Measurements from ENCODE around the gene GREB1. TPM values are rescaled to one million over a fixed set of nuclear protein-coding genes. Genes with fewer than 3 reads are reported as not detected.

The GREB1 gene
- polyA plus RNA-seq, 1 donor from 2014 or later: not detected

- Mint-ChIP-seq H3K4me3 (no peak overlapping the region), H3K27ac (no peak overlapping the region), H3K4me1 (peaks cover 0 to 11% (median 0%) of the 10 kb centered on the region in 3 donors), H3K36me3 (no peaks in the 10 kb centered on the region), H3K27me3 (peaks cover 22% of the 10 kb centered on the region), H3K9me3 (peaks cover 5 to 14% (median 6%) of the 10 kb centered on the region in 3 donors)
Observed at GRCh38 chr2:11503354-11503927, 30.4 kb upstream of the GREB1 start.

DNA sequence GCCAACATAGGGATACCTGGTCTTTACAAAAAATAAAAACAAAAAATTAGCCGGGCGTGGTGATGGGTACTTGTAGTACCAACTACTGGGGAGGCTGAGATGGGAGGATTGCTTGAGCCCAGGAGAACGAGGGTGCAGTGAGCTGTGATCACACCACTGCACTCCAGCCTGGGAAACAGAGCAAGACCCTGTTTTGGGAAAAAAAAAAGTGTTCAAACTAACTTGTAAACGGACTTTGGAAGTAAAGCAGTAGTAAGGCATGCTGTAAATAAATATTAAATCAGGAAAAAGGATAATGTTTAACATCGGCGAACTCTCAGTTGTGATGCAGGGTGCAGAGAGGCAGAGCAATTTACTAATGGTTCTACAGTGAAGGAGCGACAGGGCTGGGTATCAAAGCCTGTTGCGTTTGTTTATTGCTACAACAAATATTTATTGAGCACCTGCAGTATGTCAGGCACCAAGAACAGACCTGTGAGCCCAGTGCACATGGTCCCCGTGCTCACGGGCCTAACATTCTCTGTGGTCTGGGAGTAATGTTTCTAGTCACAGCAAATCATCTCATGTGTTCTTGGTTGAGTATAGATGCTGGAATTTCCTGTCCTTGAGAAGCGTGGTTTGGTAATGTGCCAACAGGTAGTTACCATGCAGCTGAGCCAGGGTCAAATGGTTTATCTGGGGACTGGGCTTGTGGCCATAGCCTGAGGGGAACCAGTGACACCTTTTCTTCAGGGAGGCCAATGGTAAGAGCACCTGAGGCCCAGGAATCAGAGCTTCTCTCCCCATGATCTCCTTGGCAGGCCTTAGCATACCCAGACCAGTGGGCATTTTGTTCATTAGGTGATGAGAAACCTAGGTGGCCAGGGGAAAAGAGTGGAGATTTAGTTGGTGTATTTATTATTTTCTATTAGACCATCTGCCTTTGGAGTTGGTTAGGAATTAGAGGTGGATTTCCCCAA, 27.9 kb upstream of the GREB1 start:
- Mint-ChIP-seq H3K27me3 (peaks cover 22% of the 10 kb centered on the region), H3K36me3 (no peaks in the 10 kb centered on the region), H3K27ac (no peak overlapping the region), H3K4me1 (peaks cover 0 to 4% (median 0%) of the 10 kb centered on the region in 3 donors), H3K9me3 (peaks cover 5 to 14% (median 6%) of the 10 kb centered on the region in 3 donors), H3K4me3 (no peak overlapping the region)

- Mint-ChIP-seq H3K27me3 (peaks cover 19% of the 10 kb centered on the region), H3K27ac (no peak overlapping the region), H3K4me1 (peaks cover 0 to 2% (median 0%) of the 10 kb centered on the region in 3 donors), H3K9me3 (peaks cover 5 to 14% (median 6%) of the 10 kb centered on the region in 3 donors), H3K4me3 (no peak overlapping the region), H3K36me3 (no peaks in the 10 kb centered on the region)
Observed at GRCh38 chr2:11506611-11506969, 27.3 kb upstream of the GREB1 start.

DNA sequence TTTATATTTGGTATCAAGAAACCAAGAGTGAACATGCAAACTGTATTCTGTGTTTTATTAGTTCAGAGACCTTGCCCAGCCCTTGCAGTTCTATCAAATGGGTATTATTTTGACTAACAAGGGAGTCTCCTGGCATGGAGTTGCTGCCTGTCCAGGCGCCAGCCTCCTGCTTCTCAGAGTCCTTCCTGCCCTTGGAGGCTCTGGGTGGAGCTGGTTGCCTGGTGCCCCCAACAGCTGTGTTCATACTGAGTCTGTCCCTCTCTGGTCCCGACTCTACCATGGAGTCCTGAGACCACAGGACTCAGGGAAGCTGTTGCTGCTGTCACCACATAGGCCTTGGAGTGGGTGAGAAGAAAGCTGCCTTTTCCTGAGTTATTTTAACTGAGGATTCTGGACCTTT, 26.3 kb upstream of the GREB1 start:
- Mint-ChIP-seq H3K27ac (no peak overlapping the region), H3K36me3 (no peaks in the 10 kb centered on the region), H3K27me3 (peaks cover 18% of the 10 kb centered on the region), H3K9me3 (peaks cover 5 to 14% (median 6%) of the 10 kb centered on the region in 3 donors), H3K4me3 (no peak overlapping the region), H3K4me1 (peaks cover 0 to 2% (median 0%) of the 10 kb centered on the region in 3 donors)

DNA sequence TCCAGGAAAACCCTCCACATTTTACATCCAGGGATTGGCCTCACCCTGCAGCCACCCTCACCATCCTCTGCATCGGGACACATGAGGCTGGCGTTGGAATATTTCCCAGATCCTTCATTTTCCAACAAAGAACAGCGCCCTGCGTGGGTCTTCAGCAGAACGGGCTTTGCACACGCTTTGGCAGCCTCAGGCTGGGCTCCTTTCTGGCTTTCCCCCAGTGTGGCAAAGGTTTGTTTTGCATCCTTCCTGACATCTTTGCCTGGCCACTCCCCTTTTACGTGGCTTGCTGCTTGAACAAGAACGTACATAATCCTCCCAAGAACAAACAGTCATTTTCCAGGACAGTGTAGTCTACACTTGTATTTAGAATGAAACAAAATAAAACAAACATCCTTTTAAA, 25.6 kb upstream of the GREB1 start:
- peaks cover 0 to 2% (median 0%) of the 10 kb centered on the region in 3 donors for H3K4me1 Mint-ChIP-seq
- H3K36me3 Mint-ChIP-seq: no peaks in the 10 kb centered on the region
- no peak overlapping the region for H3K4me3 Mint-ChIP-seq
- peaks cover 11% of the 10 kb centered on the region for H3K27me3 Mint-ChIP-seq
- H3K9me3 Mint-ChIP-seq: peaks cover under 1 to 7% (median 1%) of the 10 kb centered on the region in 3 donors
- no peak overlapping the region for H3K27ac Mint-ChIP-seq

DNA sequence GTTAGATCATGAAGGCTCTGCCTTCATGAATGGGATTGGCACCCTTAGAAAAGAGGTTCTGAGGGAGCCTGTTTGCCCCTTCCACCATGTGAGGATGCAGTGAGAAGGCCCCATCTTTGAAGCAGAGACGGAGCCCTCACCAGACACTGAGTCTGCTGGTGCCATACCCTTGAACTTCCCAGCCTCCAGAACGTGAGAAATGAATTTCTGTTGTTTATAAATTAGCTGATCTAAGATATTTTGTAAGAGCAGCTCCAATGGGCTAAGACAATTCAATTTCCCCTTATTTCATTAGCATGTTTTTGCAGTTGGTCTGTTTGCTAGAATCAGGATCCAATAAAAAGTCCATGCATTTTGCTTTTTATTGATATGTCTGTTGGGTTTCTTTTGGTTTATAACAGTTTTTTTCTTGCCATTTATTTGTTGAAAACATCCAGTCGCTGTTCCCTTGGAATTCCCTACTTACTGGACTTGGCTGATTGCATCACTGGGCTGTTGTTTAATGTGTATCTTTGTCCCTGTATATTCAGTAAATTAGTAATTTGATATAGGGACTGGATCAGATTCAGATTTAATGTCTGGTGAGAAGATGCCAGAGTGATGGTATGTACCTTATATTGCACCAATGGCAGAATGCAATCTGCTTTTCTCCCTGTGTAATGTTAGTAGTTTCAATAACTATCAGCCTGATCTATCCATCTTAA, 24.0 kb upstream of the GREB1 start:
- H3K36me3 Mint-ChIP-seq: no peaks in the 10 kb centered on the region
- H3K4me1 Mint-ChIP-seq: peaks cover 0 to 2% (median 0%) of the 10 kb centered on the region in 3 donors
- no peak overlapping the region for H3K4me3 Mint-ChIP-seq
- H3K27me3 Mint-ChIP-seq: peaks cover 5% of the 10 kb centered on the region
- no peak overlapping the region for H3K27ac Mint-ChIP-seq
- no peaks in the 10 kb centered on the region for H3K9me3 Mint-ChIP-seq

DNA sequence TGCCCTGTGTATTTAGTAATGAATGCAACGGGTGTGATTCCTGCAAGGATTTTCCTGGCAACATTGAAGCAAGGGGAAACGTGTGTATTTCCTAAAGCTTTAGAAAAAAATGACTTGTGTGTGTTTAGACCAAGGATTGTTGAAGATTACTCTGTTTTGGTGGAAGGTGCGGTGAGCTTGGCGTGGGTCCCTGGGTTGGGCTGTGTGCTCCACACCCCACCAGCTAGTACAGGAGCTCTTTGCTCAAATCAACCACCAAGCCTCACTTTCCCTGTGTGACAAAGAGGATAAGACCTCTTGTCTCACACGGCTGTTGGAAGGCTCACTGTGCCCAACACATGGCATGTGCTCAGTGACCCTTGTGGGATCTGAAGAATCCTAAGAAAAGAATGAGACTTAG, 21.4 kb upstream of the GREB1 start:
- Mint-ChIP-seq H3K4me3 (no peak overlapping the region), H3K27me3 (peaks cover 5% of the 10 kb centered on the region), H3K9me3 (no peaks in the 10 kb centered on the region), H3K4me1 (peaks cover 0 to 2% (median 0%) of the 10 kb centered on the region in 3 donors), H3K27ac (no peak overlapping the region), H3K36me3 (no peaks in the 10 kb centered on the region)

- Mint-ChIP-seq H3K4me3 (no peak overlapping the region), H3K36me3 (no peaks in the 10 kb centered on the region), H3K4me1 (peaks cover 0 to 2% (median 0%) of the 10 kb centered on the region in 3 donors), H3K27me3 (peaks cover 5% of the 10 kb centered on the region), H3K27ac (peak overlapping the region in 1 of 3 donors; percentile 73), H3K9me3 (peaks cover 0 to under 1% (median 0%) of the 10 kb centered on the region in 3 donors)
Observed at GRCh38 chr2:11513319-11513718, 20.5 kb upstream of the GREB1 start.

- H3K9me3 Mint-ChIP-seq: peaks cover 0 to 4% (median 0%) of the 10 kb centered on the region in 3 donors
Observed at GRCh38 chr2:11514081-11514730, 19.6 kb upstream of the GREB1 start.

GRCh38 chr2:11514904-11515303, 18.9 kb upstream of the GREB1 start:
- Mint-ChIP-seq H3K27ac (no peak overlapping the region), H3K9me3 (peaks cover 0 to 4% (median 0%) of the 10 kb centered on the region in 3 donors), H3K4me1 (peaks cover 0 to 2% (median 0%) of the 10 kb centered on the region in 3 donors), H3K36me3 (no peaks in the 10 kb centered on the region), H3K27me3 (peaks cover 7% of the 10 kb centered on the region), H3K4me3 (no peak overlapping the region)

More at GRCh38 chr2:11514081-11514730, 19.6 kb upstream of the GREB1 start:
- peaks cover 7% of the 10 kb centered on the region for H3K27me3 Mint-ChIP-seq
- no peak overlapping the region for H3K27ac Mint-ChIP-seq
- H3K36me3 Mint-ChIP-seq: no peaks in the 10 kb centered on the region
- peaks cover 0 to 2% (median 0%) of the 10 kb centered on the region in 3 donors for H3K4me1 Mint-ChIP-seq
- H3K4me3 Mint-ChIP-seq: peak overlapping the region in 1 of 4 donors; percentile 10

DNA sequence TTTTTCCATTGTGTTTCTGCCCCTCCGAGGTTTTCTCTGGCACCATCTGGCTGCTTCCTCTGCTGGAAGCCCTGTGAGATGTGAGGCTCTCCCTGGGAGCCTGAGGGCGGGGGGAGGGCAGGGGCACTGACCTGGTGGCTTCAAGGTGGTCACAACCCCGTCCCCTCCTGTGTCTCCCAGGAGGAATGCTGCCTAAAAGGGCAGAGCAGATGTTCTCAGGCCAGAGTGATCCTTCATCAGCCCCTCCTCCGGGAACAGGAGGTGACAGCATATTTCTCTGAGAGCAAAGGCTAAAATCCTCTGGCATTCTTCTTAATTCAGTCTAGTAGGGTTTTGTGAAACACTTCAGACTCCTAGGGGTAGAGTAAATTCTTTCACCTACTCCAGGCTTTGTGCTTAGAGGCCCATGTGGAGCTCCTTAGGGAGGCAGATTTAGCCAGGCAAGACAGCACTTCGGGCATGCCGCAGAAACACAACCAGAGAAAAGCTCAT, 18.3 kb upstream of the GREB1 start:
- H3K27ac Mint-ChIP-seq: no peak overlapping the region
- H3K4me3 Mint-ChIP-seq: no peak overlapping the region
- peaks cover 7% of the 10 kb centered on the region for H3K27me3 Mint-ChIP-seq
- H3K36me3 Mint-ChIP-seq: no peaks in the 10 kb centered on the region
- H3K4me1 Mint-ChIP-seq: peaks cover 0 to 2% (median 0%) of the 10 kb centered on the region in 3 donors
- H3K9me3 Mint-ChIP-seq: peaks cover 0 to 6% (median 4%) of the 10 kb centered on the region in 3 donors

GRCh38 chr2:11516984-11517648, 16.7 kb upstream of the GREB1 start:
- H3K36me3 Mint-ChIP-seq: no peaks in the 10 kb centered on the region
- H3K27ac Mint-ChIP-seq: peak overlapping the region in 1 of 3 donors; percentile 35
- peaks cover 7% of the 10 kb centered on the region for H3K27me3 Mint-ChIP-seq
- no peaks in the 10 kb centered on the region for H3K4me1 Mint-ChIP-seq
- no peak overlapping the region for H3K4me3 Mint-ChIP-seq
- H3K9me3 Mint-ChIP-seq: peaks cover 0 to 10% (median 4%) of the 10 kb centered on the region in 3 donors

DNA sequence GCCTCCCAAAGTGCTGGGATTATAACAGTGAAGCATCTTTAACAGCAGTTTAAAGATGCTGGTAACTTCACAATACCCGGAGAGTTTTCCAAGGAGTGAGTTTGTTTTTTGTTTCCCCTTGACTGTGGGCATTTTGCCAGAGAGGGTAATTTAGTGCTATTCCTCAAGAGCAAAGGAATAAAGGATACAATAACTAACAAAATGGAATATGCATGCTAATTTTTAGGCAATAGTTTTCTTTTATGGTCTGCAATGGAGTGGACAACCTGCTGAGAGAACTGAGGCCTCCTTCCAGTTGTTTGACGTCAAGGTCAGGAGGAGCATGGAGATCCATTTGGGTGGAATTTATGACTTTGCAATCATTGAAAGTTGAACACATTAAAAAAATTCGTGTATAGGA, 15.9 kb upstream of the GREB1 start:
- Mint-ChIP-seq H3K4me3 (peak overlapping the region in 1 of 4 donors; percentile 52), H3K27ac (peak overlapping the region in 1 of 3 donors; percentile 35), H3K27me3 (peaks cover 7% of the 10 kb centered on the region), H3K36me3 (no peaks in the 10 kb centered on the region), H3K9me3 (peaks cover under 1 to 10% (median 4%) of the 10 kb centered on the region in 3 donors), H3K4me1 (no peaks in the 10 kb centered on the region)

Measured in IgD-negative memory B cell (primary cell).